Mesothelial cell of epicardium (in vitro differentiated cells): ENCODE results near the gene NARS2. TPM values are rescaled to one million over a fixed set of nuclear protein-coding genes. Genes with fewer than 3 reads are reported as not detected.

Source experiments
- DNase-seq, 2 experiments: peaks; one replicate each; pipeline ENCODE4 v3.0.0; 2021; ENCODE audit warnings: low spot score in 2 of 2; ENCODE audit not compliant: unreplicated experiment in 2 of 2
- H3K27ac Mint-ChIP-seq: 2 replicates; pipeline ENCODE4 v1.8.0; 2021; ENCODE audit warnings: mixed read lengths
- H3K27me3 Mint-ChIP-seq: 2 replicates; pipeline ENCODE4 v1.8.0; 2021; ENCODE audit warnings: low read depth, mixed read lengths
- H3K36me3 Mint-ChIP-seq: 2 replicates; pipeline ENCODE4 v1.8.0; 2021; ENCODE audit warnings: mixed read lengths
- H3K4me1 Mint-ChIP-seq: 2 replicates; pipeline ENCODE4 v1.8.0; 2021; ENCODE audit warnings: mixed read lengths
- H3K4me3 Mint-ChIP-seq: 2 replicates; pipeline ENCODE4 v1.8.0; 2021; ENCODE audit warnings: mild to moderate bottlenecking, moderate library complexity, mixed read lengths
- H3K9me3 Mint-ChIP-seq: 2 replicates; pipeline ENCODE4 v1.8.0; 2021; ENCODE audit warnings: mixed read lengths
- CTCF ChIP-seq: fragments of 200-600 bp; sonication (generic); IDR thresholded peaks from one replicate; pipeline ENCODE4 v1.5.0; 2021; ENCODE audit warnings: antibody characterized with exemption; ENCODE audit not compliant: unreplicated experiment
- total RNA-seq: library from RNA; stranded (reverse); gene quantifications from 3 replicates; pipeline ENCODE4 v1.2.1, GENCODE V29; 2021

Gene NARS2
- total RNA-seq, 1 donor from 2014 or later = 23.1 TPM

DNA sequence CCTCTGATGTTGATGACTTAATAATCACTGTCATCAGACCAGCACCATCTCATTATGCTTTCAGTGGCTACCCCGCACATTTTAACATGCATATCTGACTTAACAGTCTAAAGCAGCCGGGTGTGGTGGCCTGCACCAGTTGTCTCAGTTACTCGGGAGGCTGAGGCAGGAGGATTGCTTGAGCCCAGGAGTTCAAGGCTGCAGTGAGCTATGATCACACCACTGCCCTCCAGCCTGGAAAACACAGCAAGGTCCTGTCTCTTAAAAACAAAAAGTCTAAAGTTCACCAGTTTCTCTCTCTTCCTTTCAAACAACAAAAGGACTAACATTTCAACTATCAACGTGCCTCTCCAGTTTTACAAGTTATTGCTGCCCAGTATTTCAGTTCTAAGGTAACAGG, 101.8 kb downstream of the NARS2 start:
- Mint-ChIP-seq H3K9me3 (peaks cover 4% of the 10 kb centered on the region), H3K27ac (no peak overlapping the region), H3K36me3 (peaks cover 30% of the 10 kb centered on the region), H3K4me3 (no peak overlapping the region), H3K4me1 (no peaks in the 10 kb centered on the region), H3K27me3 (no peaks in the 10 kb centered on the region)
- no peak for DNase-seq
- no peak for TF ChIP-seq CTCF

DNA sequence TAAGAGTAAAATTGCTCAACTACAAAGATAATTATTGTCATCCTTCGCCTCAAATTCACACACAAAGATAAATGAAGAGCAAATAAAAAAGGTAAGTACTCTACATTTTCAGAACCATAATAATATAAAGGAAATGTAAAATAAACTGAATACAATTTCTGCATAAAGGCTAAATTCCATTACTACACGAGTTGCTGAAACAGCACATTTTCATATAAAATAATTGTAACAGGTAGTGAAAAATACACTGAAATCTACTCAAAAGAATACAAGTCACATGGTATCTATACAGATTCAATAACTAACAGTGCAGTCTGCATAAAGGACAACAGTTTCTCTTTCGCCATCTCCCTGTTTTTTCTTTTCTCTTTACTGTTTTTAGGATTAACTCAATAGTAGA, 102.3 kb downstream of the NARS2 start:
- peaks cover 28% of the 10 kb centered on the region for H3K36me3 Mint-ChIP-seq
- no peak for TF ChIP-seq CTCF
- H3K27me3 Mint-ChIP-seq = no peaks in the 10 kb centered on the region
- no peak for DNase-seq
- no peaks in the 10 kb centered on the region for H3K4me1 Mint-ChIP-seq
- no peak overlapping the region for H3K4me3 Mint-ChIP-seq
- H3K9me3 Mint-ChIP-seq = peaks cover 4% of the 10 kb centered on the region
- H3K27ac Mint-ChIP-seq = no peak overlapping the region

GRCh38 chr11:78470861-78471442, 103.7 kb downstream of the NARS2 start:
- no peak for DNase-seq
- Mint-ChIP-seq H3K36me3 (peaks cover 21% of the 10 kb centered on the region), H3K27ac (no peak overlapping the region), H3K4me1 (no peaks in the 10 kb centered on the region), H3K27me3 (no peaks in the 10 kb centered on the region), H3K4me3 (no peak overlapping the region), H3K9me3 (peaks cover 4% of the 10 kb centered on the region)
- no peak for TF ChIP-seq CTCF

- no peak overlapping the region for H3K4me3 Mint-ChIP-seq
- DNase-seq = no peak
- H3K4me1 Mint-ChIP-seq = no peaks in the 10 kb centered on the region
- peaks cover 23% of the 10 kb centered on the region for H3K36me3 Mint-ChIP-seq
- H3K27ac Mint-ChIP-seq = no peak overlapping the region
- H3K27me3 Mint-ChIP-seq = no peaks in the 10 kb centered on the region
- peaks cover 4% of the 10 kb centered on the region for H3K9me3 Mint-ChIP-seq
- no peak for TF ChIP-seq CTCF
These were observed 104.8 kb downstream of the NARS2 start for GRCh38 chr11:78469896-78470295.

DNA sequence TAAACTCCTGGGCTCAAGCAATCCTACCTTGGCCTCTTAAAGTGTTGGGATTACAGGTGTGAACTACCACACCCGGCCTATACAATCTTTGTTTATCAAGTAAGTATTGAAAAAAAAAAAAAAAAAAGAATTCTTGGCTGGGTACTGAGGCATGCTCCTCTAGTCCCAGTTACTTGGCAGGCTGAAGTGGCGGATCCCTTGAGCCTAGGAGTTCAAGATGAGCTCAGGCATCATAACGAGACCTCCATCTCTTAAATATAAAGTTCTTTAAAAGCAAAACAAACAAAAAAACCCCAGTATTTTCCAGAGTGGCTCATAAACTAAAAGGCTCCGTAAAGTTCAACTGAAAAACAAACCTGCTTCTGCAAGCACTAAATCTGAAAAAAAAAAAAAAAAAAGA, 106.7 kb downstream of the NARS2 start:
- no peak for TF ChIP-seq CTCF
- Mint-ChIP-seq H3K27me3 (no peaks in the 10 kb centered on the region), H3K9me3 (peaks cover 4% of the 10 kb centered on the region), H3K27ac (no peak overlapping the region), H3K4me3 (no peak overlapping the region), H3K36me3 (peaks cover 28% of the 10 kb centered on the region), H3K4me1 (no peaks in the 10 kb centered on the region)
- no peak for DNase-seq

GRCh38 chr11:78467370-78467769, 107.3 kb downstream of the NARS2 start:
- Mint-ChIP-seq H3K4me1 (no peaks in the 10 kb centered on the region), H3K36me3 (peaks cover 28% of the 10 kb centered on the region), H3K27ac (no peak overlapping the region), H3K4me3 (no peak overlapping the region), H3K9me3 (peaks cover 4% of the 10 kb centered on the region), H3K27me3 (no peaks in the 10 kb centered on the region)
- no peak for TF ChIP-seq CTCF
- no peak for DNase-seq
